ENCODE measurements around the gene IGSF21.

- TF ChIP-seq CTCF (IDR thresholded peaks at IDR 0.05): no peak
- no peak for TF ChIP-seq EP300 (IDR thresholded peaks at IDR 0.05)
- no peak for TF ChIP-seq POLR2A (IDR thresholded peaks at IDR 0.05)
Measured at GRCh38 chr1:18241891-18242290, 134.3 kb downstream of the IGSF21 start.

Measured in tibial nerve (tissue), 4 donors.